DMS114 treated with DMSO at 0.1 percent for 48 hours (cell line): ENCODE data around the gene HSPG2.
"Not testable (repeated sequence)": the region's sequence is repeated elsewhere in the genome, so short reads cannot be mapped to it uniquely, and the experiment has no call there.

Source experiments
- DNase-seq: peaks from one replicate; lab custom pipeline; 2025; ENCODE audit not compliant: unreplicated experiment; lab: John Stamatoyannopoulos, UW

The HSPG2 gene

GRCh38 chr1:21937034-21937371, at the start of gene HSPG2:
HSPG2 (minus strand) TSS chr1:21937310; CDS start chr1:21937217, 93 bp downstream.
- no peak for DNase-seq

- not testable (repeated sequence) for DNase-seq
Measured at GRCh38 chr1:21986386-21986785, 49.3 kb upstream of the HSPG2 start.

GRCh38 chr1:21985893-21986292, 48.8 kb upstream of the HSPG2 start:
- not testable (repeated sequence) for DNase-seq

- not testable (repeated sequence) for DNase-seq
Measured at GRCh38 chr1:21983539-21983938, 46.4 kb upstream of the HSPG2 start.

- DNase-seq, result not testable (repeated sequence)
Measured at GRCh38 chr1:21982122-21982521, 45.0 kb upstream of the HSPG2 start.

GRCh38 chr1:21981253-21981652, 44.1 kb upstream of the HSPG2 start:
- not testable (repeated sequence) for DNase-seq

GRCh38 chr1:21980515-21981220, 43.6 kb upstream of the HSPG2 start:
- not testable (repeated sequence) for DNase-seq

GRCh38 chr1:21978209-21978608, 41.1 kb upstream of the HSPG2 start:
- DNase-seq, result not testable (repeated sequence)

GRCh38 chr1:21976703-21977239, 39.7 kb upstream of the HSPG2 start, which contains the start of gene CELA3B:
CELA3B (plus strand) TSS chr1:21977022; CDS start chr1:21977040, 18 bp downstream.
- DNase-seq, result not testable (repeated sequence)

- not testable (repeated sequence) for DNase-seq
Measured at GRCh38 chr1:21975296-21975695, 38.2 kb upstream of the HSPG2 start.

- not testable (repeated sequence) for DNase-seq
Measured at GRCh38 chr1:21974699-21975098, 37.6 kb upstream of the HSPG2 start.

GRCh38 chr1:21973948-21974347, 36.8 kb upstream of the HSPG2 start:
- not testable (repeated sequence) for DNase-seq

GRCh38 chr1:21972973-21973441, 35.9 kb upstream of the HSPG2 start:
- not testable (repeated sequence) for DNase-seq

- DNase-seq, result not testable (repeated sequence)
Measured at GRCh38 chr1:21970523-21970922, 33.4 kb upstream of the HSPG2 start.

GRCh38 chr1:21969066-21969465, 32.0 kb upstream of the HSPG2 start:
- not testable (repeated sequence) for DNase-seq

GRCh38 chr1:21967216-21967615, 30.1 kb upstream of the HSPG2 start:
- not testable (repeated sequence) for DNase-seq

GRCh38 chr1:21966247-21967000, 29.3 kb upstream of the HSPG2 start:
- no peak for DNase-seq

GRCh38 chr1:21963477-21964217, 26.5 kb upstream of the HSPG2 start:
- peak; percentile 41 for DNase-seq

GRCh38 chr1:21961799-21962198, 24.7 kb upstream of the HSPG2 start:
- no peak for DNase-seq

- no peak for DNase-seq
Measured at GRCh38 chr1:21961337-21961736, 24.2 kb upstream of the HSPG2 start.
